RWPE1 (cell line): ENCODE data around the gene EPS8L1.
A peak's percentile ranks its signal among the peaks of the same experiment; 100 is the strongest.

ENCODE experiments used
- CTCF ChIA-PET: fragments of 350-600 bp; sonication (Branson Sonifier 250); formaldehyde crosslinking; extraction: SDS; loops from one replicate; lab custom pipeline; 2021; lab: Yijun Ruan, JAX
- POLR2A ChIA-PET: fragments of 400-600 bp; formaldehyde crosslinking; extraction: SDS; loops from one replicate; lab custom pipeline; 2020; ENCODE audit warnings: antibody characterized with exemption; ENCODE audit not compliant: low non-redundant PET; lab: Yijun Ruan, JAX
- DNase-seq: peaks from one replicate; pipeline ENCODE4 v3.0.0; 2012; ENCODE audit warnings: low spot score
- H3K27ac ChIP-seq: fragments of 450-650 bp; 2 replicates; pipeline ENCODE4 v1.5.1; 2017
- TF ChIP-seq, protein P1 (sequence below): fragments of 450-650 bp; conservative IDR thresholded peaks from 2 replicates; pipeline ENCODE4 v1.5.1; 2017; ENCODE audit warnings: low read depth, mild to moderate bottlenecking

The EPS8L1 gene

DNA sequence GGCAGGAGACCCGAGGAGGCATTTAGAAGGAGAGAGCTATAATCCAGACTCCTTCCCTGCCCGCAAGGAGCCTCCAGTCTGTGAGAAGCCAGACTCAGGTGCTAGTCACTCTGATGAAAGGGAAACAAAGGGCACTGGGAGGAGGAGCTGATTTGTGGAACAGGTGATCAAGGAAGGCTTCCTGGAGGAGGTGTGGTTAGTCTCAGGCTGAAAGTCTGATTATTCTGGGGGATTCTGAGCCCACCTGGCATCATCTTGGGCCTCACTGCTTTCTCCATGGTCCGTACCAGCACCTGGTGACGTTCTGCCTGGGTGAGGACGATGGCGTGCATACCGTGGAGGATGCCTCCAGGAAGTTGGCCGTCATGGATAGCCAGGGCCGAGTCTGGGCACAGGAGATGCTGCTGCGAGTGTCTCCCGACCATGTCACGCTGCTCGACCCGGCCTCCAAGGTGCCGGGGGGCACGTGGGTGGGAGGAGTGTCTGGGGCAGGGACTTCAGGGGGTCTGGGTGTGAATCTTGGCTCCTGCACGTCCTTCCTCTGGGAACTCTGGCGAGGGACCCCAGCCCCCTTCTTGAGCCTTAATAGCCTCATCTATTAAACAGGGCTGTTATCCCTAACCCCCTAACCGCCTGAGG lies 3.9 kb downstream of the EPS8L1 start:
- TF ChIP-seq, protein P1, sequence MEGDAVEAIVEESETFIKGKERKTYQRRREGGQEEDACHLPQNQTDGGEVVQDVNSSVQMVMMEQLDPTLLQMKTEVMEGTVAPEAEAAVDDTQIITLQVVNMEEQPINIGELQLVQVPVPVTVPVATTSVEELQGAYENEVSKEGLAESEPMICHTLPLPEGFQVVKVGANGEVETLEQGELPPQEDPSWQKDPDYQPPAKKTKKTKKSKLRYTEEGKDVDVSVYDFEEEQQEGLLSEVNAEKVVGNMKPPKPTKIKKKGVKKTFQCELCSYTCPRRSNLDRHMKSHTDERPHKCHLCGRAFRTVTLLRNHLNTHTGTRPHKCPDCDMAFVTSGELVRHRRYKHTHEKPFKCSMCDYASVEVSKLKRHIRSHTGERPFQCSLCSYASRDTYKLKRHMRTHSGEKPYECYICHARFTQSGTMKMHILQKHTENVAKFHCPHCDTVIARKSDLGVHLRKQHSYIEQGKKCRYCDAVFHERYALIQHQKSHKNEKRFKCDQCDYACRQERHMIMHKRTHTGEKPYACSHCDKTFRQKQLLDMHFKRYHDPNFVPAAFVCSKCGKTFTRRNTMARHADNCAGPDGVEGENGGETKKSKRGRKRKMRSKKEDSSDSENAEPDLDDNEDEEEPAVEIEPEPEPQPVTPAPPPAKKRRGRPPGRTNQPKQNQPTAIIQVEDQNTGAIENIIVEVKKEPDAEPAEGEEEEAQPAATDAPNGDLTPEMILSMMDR: no peak
- CTCF ChIA-PET: interaction anchor here (0.7 kb wide), 1 partner anchor 412 kb away, joined by 3 read pairs; no protein-coding TSS in a partner anchor
- POLR2A ChIA-PET: interaction anchor here (0.8 to 1.0 kb wide), 3 partner anchors 10 to 11 kb away, joined by 3 read pairs; no protein-coding TSS in a partner anchor

DNA sequence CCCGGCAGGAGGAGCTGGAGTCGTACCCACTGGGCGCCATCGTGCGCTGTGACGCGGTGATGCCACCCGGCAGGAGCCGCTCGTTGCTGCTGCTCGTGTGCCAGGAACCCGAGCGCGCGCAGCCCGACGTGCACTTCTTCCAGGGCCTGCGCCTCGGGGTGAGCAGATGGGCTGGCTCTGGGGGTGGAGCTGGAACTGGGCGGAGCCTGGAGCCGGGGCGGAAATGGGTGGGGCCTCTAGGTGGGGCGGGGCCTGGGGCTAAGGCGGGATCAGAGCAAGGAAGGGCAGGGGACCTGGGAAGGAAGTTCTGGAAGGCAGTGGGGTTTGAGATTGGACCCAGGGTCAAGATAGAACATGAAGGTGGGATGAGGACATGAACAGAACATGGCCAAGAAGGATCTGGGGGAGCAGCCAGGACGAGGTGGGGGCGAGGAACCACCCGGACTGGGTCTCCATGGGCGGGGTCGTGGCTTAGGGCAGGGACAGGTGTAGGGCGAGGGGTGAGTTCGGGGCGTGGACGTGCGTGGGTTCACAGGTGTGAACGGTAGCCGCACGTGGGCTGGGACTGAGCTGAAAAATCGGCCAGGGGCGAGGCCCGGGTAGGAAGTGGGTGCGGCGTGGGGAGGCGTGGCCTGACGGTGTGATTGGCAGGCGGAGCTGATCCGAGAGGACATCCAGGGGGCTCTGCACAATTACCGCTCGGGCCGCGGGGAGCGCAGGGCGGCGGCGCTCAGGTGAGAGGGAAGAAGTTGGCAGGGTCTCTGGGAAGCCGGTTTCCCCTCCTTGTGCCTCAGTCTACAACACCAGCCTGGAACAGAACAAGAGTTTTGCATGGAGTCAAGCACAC lies 4.7 kb downstream of the EPS8L1 start:
- TF ChIP-seq, protein P1: no peak
- ChIA-PET POLR2A (interaction anchor here (0.8 to 1.0 kb wide), 4 partner anchors 9 to 113 kb away, joined by 3 read pairs; no protein-coding TSS in a partner anchor), CTCF (interaction anchor here (0.5 kb wide), 1 partner anchor 357 kb away, joined by 3 read pairs; no protein-coding TSS in a partner anchor)
- peak overlapping the region; percentile 88 for H3K27ac ChIP-seq
- DNase-seq: peak; percentile 93

More for the DNA sequence above, 3.9 kb downstream of the EPS8L1 start:
- no peak for DNase-seq
- H3K27ac ChIP-seq: peak overlapping the region; percentile 88

DNA sequence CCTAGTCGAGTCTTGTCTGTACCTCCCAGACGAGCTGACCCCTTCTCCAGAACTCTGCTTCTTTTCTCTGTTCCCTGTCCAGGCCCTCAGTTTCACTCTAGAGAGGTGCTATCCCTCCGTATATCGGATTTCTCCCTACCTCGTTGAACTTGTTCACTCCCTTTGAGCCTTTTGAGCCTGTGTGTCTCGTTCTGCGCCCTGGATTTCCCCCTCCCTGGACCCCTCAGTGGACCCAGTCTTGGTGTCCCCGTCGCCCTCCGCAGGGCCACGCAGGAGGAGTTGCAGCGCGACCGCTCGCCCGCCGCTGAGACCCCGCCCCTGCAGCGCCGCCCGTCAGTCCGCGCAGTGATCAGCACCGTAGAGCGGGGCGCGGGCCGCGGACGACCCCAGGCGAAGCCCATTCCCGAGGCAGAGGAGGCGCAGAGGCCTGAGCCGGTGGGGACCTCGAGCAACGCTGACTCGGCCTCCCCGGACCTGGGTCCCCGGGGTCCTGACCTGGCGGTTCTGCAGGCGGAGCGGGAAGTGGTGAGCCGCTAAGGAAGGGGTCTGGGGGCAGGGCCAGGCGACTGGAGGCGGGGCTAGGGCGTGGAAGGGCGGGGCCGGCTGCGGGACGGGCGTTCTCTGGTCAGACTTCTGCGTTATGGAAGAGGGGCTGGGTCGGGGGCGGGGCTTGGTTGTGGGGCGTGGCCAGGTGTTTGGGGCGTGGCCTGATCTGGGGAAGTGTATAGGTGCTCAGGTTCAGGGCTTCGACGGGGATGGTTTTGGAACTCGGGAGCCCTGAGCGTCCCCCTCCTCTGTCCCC lies 5.5 kb downstream of the EPS8L1 start:
- ChIA-PET POLR2A (interaction anchor here (0.9 to 1.0 kb wide), 2 partner anchors 36 to 112 kb away, joined by 3 read pairs; no protein-coding TSS in a partner anchor), CTCF (no interaction called here)
- peak; percentile 91 for DNase-seq
- TF ChIP-seq, protein P1: no peak
- H3K27ac ChIP-seq: peak overlapping the region; percentile 88

DNA sequence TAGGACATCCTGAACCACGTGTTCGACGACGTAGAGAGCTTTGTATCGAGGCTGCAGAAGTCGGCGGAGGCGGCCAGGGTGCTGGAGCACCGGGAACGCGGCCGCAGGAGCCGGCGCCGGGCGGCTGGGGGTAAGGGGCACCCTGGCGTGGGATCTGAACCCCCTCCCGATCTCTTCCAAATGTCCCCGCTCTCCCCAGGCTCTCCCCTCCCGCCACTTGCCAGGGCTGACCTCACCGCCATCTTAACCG lies 6.0 kb downstream of the EPS8L1 start:
- ChIA-PET CTCF (no interaction called here), POLR2A (no interaction called here)
- TF ChIP-seq, protein P1: no peak

DNA sequence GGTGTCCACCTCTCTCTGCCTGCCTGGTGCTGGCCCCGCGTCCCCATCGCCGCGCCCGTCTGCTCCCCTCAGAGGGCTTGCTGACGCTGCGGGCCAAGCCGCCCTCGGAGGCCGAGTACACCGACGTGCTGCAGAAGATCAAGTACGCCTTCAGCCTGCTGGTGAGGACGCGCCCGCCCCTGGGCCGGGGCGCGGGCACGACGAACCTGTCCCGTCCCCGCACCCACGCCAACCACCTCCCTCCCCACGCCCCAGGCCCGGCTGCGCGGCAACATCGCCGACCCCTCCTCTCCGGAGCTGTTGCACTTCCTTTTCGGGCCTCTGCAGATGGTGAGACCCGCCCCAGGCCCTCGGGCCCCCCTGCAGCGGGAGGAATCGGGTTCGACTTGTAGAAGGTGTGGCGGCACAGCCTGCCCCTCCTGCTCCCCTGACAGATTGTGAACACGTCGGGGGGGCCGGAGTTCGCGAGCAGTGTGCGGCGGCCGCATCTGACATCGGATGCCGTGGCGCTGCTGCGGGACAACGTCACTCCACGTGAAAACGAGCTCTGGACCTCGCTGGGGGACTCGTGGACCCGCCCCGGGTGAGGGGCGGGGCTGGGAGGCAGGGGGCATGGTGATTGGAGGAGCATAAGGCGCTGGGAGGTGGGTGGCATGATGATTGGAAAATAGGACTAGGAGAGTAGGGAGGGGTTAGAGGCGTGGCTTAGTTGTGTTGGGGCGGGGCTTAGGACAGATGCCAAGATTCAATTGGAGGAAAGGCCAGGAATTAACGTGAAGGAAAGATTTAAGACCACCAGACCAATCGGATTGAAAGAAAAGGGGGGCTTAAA lies 6.6 kb downstream of the EPS8L1 start:
- CTCF ChIA-PET: interaction anchor here (0.6 kb wide), 1 partner anchor 79 kb away, joined by 5 read pairs; no protein-coding TSS in a partner anchor
- TF ChIP-seq, protein P1: no peak
- H3K27ac ChIP-seq: no peak overlapping the region
- DNase-seq: no peak
- POLR2A ChIA-PET: no interaction called here

More for the DNA sequence above, 6.0 kb downstream of the EPS8L1 start:
- DNase-seq: no peak
- H3K27ac ChIP-seq: no peak overlapping the region; the same call in 1 of the 2 replicates
